ENCODE measurements around the gene RBMXL2. TPM values are rescaled to one million over a fixed set of nuclear protein-coding genes. Genes with fewer than 3 reads are reported as not detected.

The RBMXL2 gene
- total RNA-seq, 1 donor from 2014 or later: not detected

- H3K9me3 Mint-ChIP-seq: no peaks in the 10 kb centered on the region
- no peak for DNase-seq (ENCODE audit: low spot score)
- peaks cover 8% of the 10 kb centered on the region for H3K27me3 Mint-ChIP-seq (ENCODE audit: insufficient read depth)
- H3K36me3 Mint-ChIP-seq (ENCODE audit: low read depth): no peaks in the 10 kb centered on the region
- H3K27ac Mint-ChIP-seq: no peak overlapping the region
- intact Hi-C loops (cut with micrococcal nuclease): no loop called here
- H3K4me3 Mint-ChIP-seq: no peak overlapping the region
- H3K4me1 Mint-ChIP-seq (ENCODE audit: low read depth): no peaks in the 10 kb centered on the region
These were observed 792 bp downstream of the RBMXL2 start for GRCh38 chr11:7089328-7090251.

GRCh38 chr11:7098235-7098832, 9.5 kb downstream of the RBMXL2 start:
- DNase-seq (ENCODE audit: low spot score): no peak
- no peaks in the 10 kb centered on the region for H3K9me3 Mint-ChIP-seq
- H3K4me1 Mint-ChIP-seq (ENCODE audit: low read depth): no peaks in the 10 kb centered on the region
- no peaks in the 10 kb centered on the region for H3K36me3 Mint-ChIP-seq (ENCODE audit: low read depth)
- H3K27me3 Mint-ChIP-seq (ENCODE audit: insufficient read depth): peaks cover 16% of the 10 kb centered on the region
- H3K27ac Mint-ChIP-seq: no peak overlapping the region
- intact Hi-C loops (cut with micrococcal nuclease): loop anchor here (1.0 kb wide), 5 partner anchors 344 to 596 kb away; partner anchors contain the start of gene PPFIBP2
- H3K4me3 Mint-ChIP-seq: no peak overlapping the region

- H3K9me3 Mint-ChIP-seq: no peaks in the 10 kb centered on the region
- intact Hi-C loops (cut with micrococcal nuclease): no loop called here
- H3K27ac Mint-ChIP-seq: no peak overlapping the region
- H3K27me3 Mint-ChIP-seq (ENCODE audit: insufficient read depth): peaks cover 2% of the 10 kb centered on the region
- no peak overlapping the region for H3K4me3 Mint-ChIP-seq
- H3K36me3 Mint-ChIP-seq (ENCODE audit: low read depth): no peaks in the 10 kb centered on the region
- no peak for DNase-seq (ENCODE audit: low spot score)
- H3K4me1 Mint-ChIP-seq (ENCODE audit: low read depth): no peaks in the 10 kb centered on the region
These were observed 27.0 kb downstream of the RBMXL2 start for GRCh38 chr11:7115780-7116179.

- H3K4me3 Mint-ChIP-seq: no peak overlapping the region
- no peak for DNase-seq (ENCODE audit: low spot score)
- H3K27ac Mint-ChIP-seq: no peak overlapping the region
- peaks cover 2% of the 10 kb centered on the region for H3K27me3 Mint-ChIP-seq (ENCODE audit: insufficient read depth)
- no peaks in the 10 kb centered on the region for H3K36me3 Mint-ChIP-seq (ENCODE audit: low read depth)
- no peaks in the 10 kb centered on the region for H3K4me1 Mint-ChIP-seq (ENCODE audit: low read depth)
- H3K9me3 Mint-ChIP-seq: no peaks in the 10 kb centered on the region
- intact Hi-C loops (cut with micrococcal nuclease): no loop called here
These were observed 27.6 kb downstream of the RBMXL2 start for GRCh38 chr11:7116370-7116769.

- DNase-seq (ENCODE audit: low spot score): no peak
- Mint-ChIP-seq H3K36me3 (ENCODE audit: low read depth) (no peaks in the 10 kb centered on the region), H3K4me1 (ENCODE audit: low read depth) (no peaks in the 10 kb centered on the region), H3K27me3 (ENCODE audit: insufficient read depth) (peaks cover 4% of the 10 kb centered on the region), H3K9me3 (no peaks in the 10 kb centered on the region), H3K27ac (no peak overlapping the region), H3K4me3 (no peak overlapping the region)
- intact Hi-C loops (cut with micrococcal nuclease): no loop called here
These were observed 49.3 kb downstream of the RBMXL2 start for GRCh38 chr11:7138051-7138450.

Other genes starting within 250 kb of the RBMXL2 start
- gene OR10A5, start 243.3 kb upstream of the RBMXL2 start, total RNA-seq: not detected in 2 replicates
- not detected in 2 replicates for gene OR10A2, start 225.9 kb upstream of the RBMXL2 start, total RNA-seq
- not detected in 2 replicates for gene OR10A4, start 212.4 kb upstream of the RBMXL2 start, total RNA-seq
- gene OR2D2, start 196.5 kb upstream of the RBMXL2 start, total RNA-seq: 0.34 and 0.56 TPM in 2 replicates
- gene OR2D3, start 168.0 kb upstream of the RBMXL2 start, total RNA-seq: not detected in 2 replicates
- 1.8 and 2.1 TPM in 2 replicates for gene ZNF215, start 162.6 kb upstream of the RBMXL2 start, total RNA-seq
- gene ZNF214, start 68.7 kb upstream of the RBMXL2 start, total RNA-seq: not detected in 2 replicates
- gene NLRP14, start 68.5 kb upstream of the RBMXL2 start, total RNA-seq: 0.05 and 0.10 TPM in 2 replicates
- gene SYT9, start 162.9 kb downstream of the RBMXL2 start, total RNA-seq: not detected in 2 replicates

All from activated T-helper 1 cell treated with anti-CD3 and anti-CD28 coated beads, Interleukin-12 subunit alpha, Interleukin-12 subunit beta, Interleukin-2, Interleukin-4 antibody, amounts not matched to agents 30 ng/mL and 10 ng/mL and 1 ng/mL, durations not matched to agents 14 hours and 24 hours and 36 hours (primary cell).